K562 (cell line): ENCODE data around the gene RINL. TPM values are rescaled to one million over a fixed set of nuclear protein-coding genes. Genes with fewer than 3 reads are reported as not detected.

Experiments used
- ATAC-seq: fragments of 200-7000 bp; cut with Tn5 transposase; 3 replicates; pipeline ENCODE4 v1.9.1; 2020; ENCODE audit warnings: moderate library complexity
- BruUV-seq: library from RNA; stranded (reverse); fragments of 400-500 nt; replicated peaks from 2 replicates; lab custom pipeline; 2021; lab: Mats Ljungman, UMichigan
- CTCF ChIA-PET: fragments of 300-600 bp; formaldehyde crosslinking; extraction: SDS; loops from one replicate; lab custom pipeline; 2021; ENCODE audit warnings: low intra/inter-chr PET ratio; lab: Yijun Ruan, JAX
- POLR2A ChIA-PET: fragments of 300-600, 350-650 bp; sonication (Branson Sonifier 250); formaldehyde crosslinking; extraction: SDS; loops from one replicate; lab custom pipeline; 2021; ENCODE audit warnings: antibody characterized with exemption, inconsistent platforms; lab: Yijun Ruan, JAX
- DNase-seq, 4 experiments: peaks; one replicate each; pipeline versions ENCODE4 v3.0.0 to v3.0.0-alpha.2; 2011 to 2018; ENCODE audit warnings: low spot score in 3 of 4, mixed read lengths in 3 of 4; ENCODE audit errors: extremely low read depth in 1 of 4
- FAIRE-seq: peaks from 2 replicates; lab custom pipeline; 2011; peaks lifted over from hg19 to GRCh38; lab: Jason Lieb, UNC
- H2AFZ ChIP-seq: 2 replicates; pipeline ENCODE4 v1.6.0; 2011; ENCODE audit warnings: low read depth, low read length, control low read depth, inconsistent platforms
- H3K27ac ChIP-seq: fragments of 200-600 bp; 3 replicates; pipeline ENCODE4 v1.8.0; 2011; ENCODE audit warnings: low read depth, mild to moderate bottlenecking, control low read depth, inconsistent platforms, low read length, moderate library complexity, mixed read lengths; ENCODE audit errors: extremely low read depth
- H3K27me3 ChIP-seq, 2 experiments: fragments of 300-600 bp in 1 of 2; 2 replicates in 1 of 2; 3 replicates in 1 of 2; pipeline versions ENCODE4 v1.6.0 to v1.8.0; 2011; ENCODE audit warnings: inconsistent platforms in 2 of 2, low read length in 2 of 2, mild to moderate bottlenecking in 1 of 2, mixed read lengths in 1 of 2, moderate library complexity in 1 of 2; ENCODE audit not compliant: control insufficient read depth in 2 of 2, insufficient read depth in 2 of 2
- H3K36me3 ChIP-seq: fragments of 300-600 bp; 3 replicates; pipeline ENCODE4 v1.8.0; 2011; ENCODE audit warnings: mild to moderate bottlenecking, low read length, inconsistent platforms; ENCODE audit not compliant: control insufficient read depth, insufficient read depth
- H3K4me1 ChIP-seq, 2 experiments: fragments of 200-600 bp in 1 of 2; replicated peaks in 1 of 2; 2 replicates in 1 of 2; 3 replicates in 1 of 2; pipeline versions ENCODE4 v1.5.1 to v1.8.0; 2011; ENCODE audit warnings: inconsistent platforms in 2 of 2, low read length in 2 of 2, mild to moderate bottlenecking in 1 of 2, mixed read lengths in 1 of 2, moderate library complexity in 1 of 2; ENCODE audit not compliant: control insufficient read depth in 2 of 2, insufficient read depth in 2 of 2
- H3K4me2 ChIP-seq: 2 replicates; pipeline ENCODE4 v1.6.1; 2011; ENCODE audit warnings: low read length, control low read depth, inconsistent platforms, mixed read lengths; ENCODE audit not compliant: insufficient read depth
- H3K4me3 ChIP-seq: fragments of 200-600 bp; sonication (generic), shearing (Covaris generic); 2 replicates; pipeline ENCODE4 v1.5.1; 2016; ENCODE audit warnings: control low read depth, inconsistent platforms
- H3K79me2 ChIP-seq: fragments of 200-600 bp; 3 replicates; pipeline ENCODE4 v1.8.0; 2011; ENCODE audit warnings: low read length, inconsistent platforms; ENCODE audit not compliant: control insufficient read depth, insufficient read depth
- H3K9ac ChIP-seq, 2 experiments: 2 replicates each; pipeline versions ENCODE4 v1.6.0 to v1.6.1; 2011; ENCODE audit warnings: low read depth in 2 of 2, low read length in 2 of 2, control low read depth in 1 of 2, inconsistent platforms in 1 of 2, mild to moderate bottlenecking in 1 of 2, mixed read lengths in 1 of 2; ENCODE audit not compliant: insufficient read depth in 1 of 2
- H3K9me1 ChIP-seq: one replicate; pipeline ENCODE4 v1.6.0; 2011; ENCODE audit warnings: inconsistent platforms, mild to moderate bottlenecking, low read length, moderate library complexity; ENCODE audit not compliant: control insufficient read depth, insufficient read depth
- H3K9me3 ChIP-seq: replicated peaks from 2 replicates; pipeline ENCODE4 v1.5.1; 2011; ENCODE audit warnings: low read depth, low read length, inconsistent platforms; ENCODE audit not compliant: control insufficient read depth, insufficient read depth
- H4K20me1 ChIP-seq: replicated peaks from 2 replicates; pipeline ENCODE4 v1.6.1; 2011; ENCODE audit warnings: low read length, inconsistent platforms, mixed read lengths; ENCODE audit not compliant: control insufficient read depth, insufficient read depth
- RBM25 ChIP-seq: fragments of 200-400 bp; formaldehyde crosslinking; IDR thresholded peaks from 2 replicates; pipeline ENCODE4 v1.6.1; 2018; ENCODE audit warnings: low read length, low read depth, moderate library complexity; ENCODE audit not compliant: severe bottlenecking
- SFPQ ChIP-seq: fragments of 200-400 bp; formaldehyde crosslinking; IDR thresholded peaks from 2 replicates; pipeline ENCODE4 v1.6.1; 2017; ENCODE audit warnings: mild to moderate bottlenecking, low read depth, low read length, moderate library complexity
- ZNF668 ChIP-seq: fragments of 250-450 bp; sonication (Bioruptor Pico); IDR thresholded peaks from 2 replicates; pipeline ENCODE4 v1.8.0; 2022; ENCODE audit warnings: mild to moderate bottlenecking, inconsistent platforms
- WGBS: fragments of 100-300 bp; shearing (Covaris generic); methylation state at CpG from one replicate; pipeline ENCODE4 v1.1.6; 2016; ENCODE audit warnings: low coverage, mixed read lengths; ENCODE audit not compliant: insufficient coverage; ENCODE audit errors: missing lambda C conversion rate; 5-methylcytosine and 5-hydroxymethylcytosine counted together
- in situ Hi-C: fragments of 300-500 bp; cut with MboI; formaldehyde crosslinking; loops from 4 replicates; pipeline ENCODE4 v1.15.0; 2018; ENCODE audit warnings: inconsistent platforms, mixed read lengths
- intact Hi-C: fragments of 100-400 bp; cut with micrococcal nuclease; formaldehyde crosslinking; loops from 2 replicates; pipeline ENCODE4 v1.14.2; 2022
- polyA plus RNA-seq, 8 experiments: library from polyadenylated mRNA; depleted of rRNA in 4 of 8; stranded (reverse) in 5 of 8; unstranded in 3 of 8; fragments of >200 nt; fragmentation: Nextera tagmentation in 2 of 8; fragmentation: Illumina TruSeq in 1 of 8; extraction: Ambion mirVana in 2 of 8; extraction: Trizol in 1 of 8; gene quantifications; 2 replicates each; pipeline versions ENCODE4 v1.2.1 to v1.2.3, GENCODE V29; 2011 to 2014; ENCODE audit warnings: inconsistent platforms in 1 of 8, missing spikeins in 1 of 8
- total RNA-seq, 7 experiments: library from RNA; depleted of rRNA in 6 of 7; stranded (reverse); fragments of >200 nt in 6 of 7; fragmentation: Illumina TruSeq in 2 of 7; extraction: Trizol in 2 of 7; gene quantifications; 2 replicates each; pipeline versions ENCODE4 v1.2.1 to v1.2.3, GENCODE V29; 2011 to 2021; ENCODE audit warnings: low replicate concordance in 1 of 7

The RINL gene
- total and polyA plus RNA-seq, 9 of the 15 experiments (the other 6 are each of a cell fraction or from before 2014, with no cell fraction given): 0.82 to 10.9 (median 4.9) TPM

DNA sequence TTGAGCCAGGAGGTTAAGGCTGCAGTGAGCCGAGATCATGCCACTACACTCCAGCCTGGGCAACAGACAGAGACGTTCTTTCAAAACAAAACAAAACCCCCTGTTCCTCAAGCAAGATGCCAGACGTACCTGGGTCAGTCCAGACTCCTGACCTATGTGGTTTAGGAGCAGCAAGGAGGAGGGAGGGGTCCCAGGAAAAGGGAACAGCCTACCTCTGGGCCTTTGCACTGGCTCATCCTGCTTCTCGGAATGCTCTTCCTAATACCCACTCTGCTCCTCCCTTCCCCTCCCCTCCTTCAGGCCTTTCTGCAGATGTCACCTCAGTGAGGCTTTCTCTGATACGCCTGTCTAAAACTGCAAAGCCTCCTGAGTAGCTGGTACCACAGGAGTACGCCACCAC lies 9.5 kb downstream of the RINL start:
- 59% methylated on average over 6 of the region's 6 CpGs for WGBS
- DNase-seq: no peak
- intact Hi-C loops: no loop called here
- Histone ChIP-seq H4K20me1 (no peaks in the 10 kb centered on the region), H3K79me2 (no peaks in the 10 kb centered on the region), H3K9ac (peak overlapping the region in 1 of 2 experiments; percentile 35; a peak in 1 of 4 replicates), H3K36me3 (no peaks in the 10 kb centered on the region), H3K4me2 (no peak overlapping the region), H3K9me1 (no peaks in the 10 kb centered on the region), H3K4me1 (peaks cover 0 to 29% of the 10 kb centered on the region in 2 experiments; a peak in 3 of 5 replicates), H3K4me3 (no peak overlapping the region), H3K9me3 (no peaks in the 10 kb centered on the region), H2AFZ (no peak overlapping the region), H3K27me3 (no peaks in the 10 kb centered on the region), H3K27ac (no peak overlapping the region)
- FAIRE-seq: no peak
- no peak for ATAC-seq
- CTCF ChIA-PET: no interaction called here
- TF ChIP-seq ZNF668 (CRISPR knock-in tag) (no peak), SFPQ (no peak), RBM25 (peak; percentile 33)
- in situ Hi-C loops: no loop called here
- no TSS peak for BruUV-seq
- POLR2A ChIA-PET: no interaction called here
